Activated CD8-positive, alpha-beta T cell treated with anti-CD3 and anti-CD28 coated beads for 36 hours (primary cell): ENCODE results near the gene MUC22. TPM values are rescaled to one million over a fixed set of nuclear protein-coding genes. Genes with fewer than 3 reads are reported as not detected.
"Not testable (repeated sequence)": the region's sequence is repeated elsewhere in the genome, so short reads cannot be mapped to it uniquely, and the experiment has no call there.

Experiments
- ATAC-seq: fragments of 200-7000 bp; cut with Tn5 transposase; one replicate; pipeline ENCODE4 v1.10.0; 2021; ENCODE audit warnings: mild to moderate bottlenecking, moderate library complexity
- CTCF ChIA-PET: fragments of 350-600 bp; sonication (Branson Sonifier 250); formaldehyde crosslinking; loops from one replicate; lab custom pipeline; 2021; ENCODE audit warnings: antibody characterized with exemption; lab: Charles Lee
- POLR2A ChIA-PET: fragments of 350-600 bp; sonication (Branson Sonifier 250); formaldehyde crosslinking; loops from one replicate; lab custom pipeline; 2021; ENCODE audit warnings: antibody characterized with exemption; lab: Charles Lee
- DNase-seq: peaks from one replicate; pipeline ENCODE4 v3.0.0-alpha.2; 2020
- H3K27ac Mint-ChIP-seq: one replicate; pipeline ENCODE4 v1.8.0; 2021; ENCODE audit warnings: mild to moderate bottlenecking, mixed read lengths
- H3K27me3 Mint-ChIP-seq: one replicate; pipeline ENCODE4 v1.8.0; 2021; ENCODE audit warnings: mixed read lengths
- H3K36me3 Mint-ChIP-seq: one replicate; pipeline ENCODE4 v1.8.0; 2021; ENCODE audit warnings: low read depth, mixed read lengths
- H3K4me1 Mint-ChIP-seq: one replicate; pipeline ENCODE4 v1.8.0; 2021; ENCODE audit warnings: low read depth, mixed read lengths
- H3K4me3 Mint-ChIP-seq: one replicate; pipeline ENCODE4 v1.8.0; 2021; ENCODE audit warnings: mild to moderate bottlenecking, moderate library complexity, mixed read lengths
- H3K9me3 Mint-ChIP-seq: one replicate; pipeline ENCODE4 v1.8.0; 2021; ENCODE audit warnings: mixed read lengths
- CTCF ChIP-seq: fragments of 200-600 bp; IDR thresholded peaks from one replicate; pipeline ENCODE4 v1.8.0; 2022; ENCODE audit warnings: antibody characterized with exemption, mild to moderate bottlenecking
- intact Hi-C: fragments of 100-400 bp; cut with micrococcal nuclease; formaldehyde crosslinking; loops from one replicate; pipeline ENCODE4 v1.10.0; 2022
- total RNA-seq, 2 experiments: library from RNA; stranded (reverse); gene quantifications; one replicate each; pipeline ENCODE4 v1.2.3, GENCODE V29; 2021

Gene MUC22
- total RNA-seq, 2 experiments from 2014 or later: not detected

DNA sequence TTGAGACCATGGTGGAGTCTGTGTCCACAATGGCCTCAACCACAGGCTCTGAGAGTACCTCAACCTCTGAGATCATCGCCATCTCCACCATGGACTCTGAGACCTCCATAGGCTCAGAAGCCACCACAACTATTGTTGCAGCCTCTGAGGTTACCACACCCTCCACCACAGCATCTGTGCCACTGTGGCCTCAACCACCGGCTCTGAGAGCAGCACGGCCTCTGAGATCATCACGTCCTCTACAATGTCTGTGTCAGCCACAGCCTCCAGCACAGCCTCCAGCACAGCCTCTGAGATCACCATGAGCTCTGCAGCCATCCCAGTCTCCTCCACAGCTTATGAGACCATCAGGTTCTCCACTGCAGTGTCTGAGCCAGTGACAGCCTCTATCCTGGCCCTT lies 46.2 kb upstream of the MUC22 start:
- Mint-ChIP-seq H3K9me3 (no peaks in the 10 kb centered on the region), H3K27me3 (peaks cover 20% of the 10 kb centered on the region), H3K36me3 (no peaks in the 10 kb centered on the region), H3K4me3 (no peak overlapping the region), H3K4me1 (peaks cover 9% of the 10 kb centered on the region), H3K27ac (no peak overlapping the region)
- no peak for TF ChIP-seq CTCF
- intact Hi-C loops: no loop called here
- DNase-seq (peak; percentile 45), ATAC-seq (peak; percentile 51)
- ChIA-PET POLR2A (no interaction called here), CTCF (no interaction called here)

GRCh38 chr6:30965140-30965601 lies 45.1 kb upstream of the MUC22 start:
- H3K27ac Mint-ChIP-seq: no peak overlapping the region
- peaks cover 16% of the 10 kb centered on the region for H3K27me3 Mint-ChIP-seq
- CTCF ChIA-PET: no interaction called here
- peak; percentile 8 for DNase-seq
- intact Hi-C loops: no loop called here
- POLR2A ChIA-PET: no interaction called here
- H3K36me3 Mint-ChIP-seq: no peaks in the 10 kb centered on the region
- H3K9me3 Mint-ChIP-seq: no peaks in the 10 kb centered on the region
- no peak for TF ChIP-seq CTCF
- peak; percentile 42 for ATAC-seq
- no peak overlapping the region for H3K4me3 Mint-ChIP-seq
- H3K4me1 Mint-ChIP-seq: peaks cover 9% of the 10 kb centered on the region

GRCh38 chr6:30966154-30966553 lies 44.1 kb upstream of the MUC22 start:
- TF ChIP-seq CTCF: no peak
- Mint-ChIP-seq H3K27ac (no peak overlapping the region), H3K4me3 (no peak overlapping the region), H3K27me3 (peaks cover 16% of the 10 kb centered on the region), H3K9me3 (no peaks in the 10 kb centered on the region), H3K4me1 (peaks cover 9% of the 10 kb centered on the region), H3K36me3 (no peaks in the 10 kb centered on the region)
- ATAC-seq: no peak
- CTCF ChIA-PET: no interaction called here
- intact Hi-C loops: no loop called here
- POLR2A ChIA-PET: no interaction called here
- no peak for DNase-seq

DNA sequence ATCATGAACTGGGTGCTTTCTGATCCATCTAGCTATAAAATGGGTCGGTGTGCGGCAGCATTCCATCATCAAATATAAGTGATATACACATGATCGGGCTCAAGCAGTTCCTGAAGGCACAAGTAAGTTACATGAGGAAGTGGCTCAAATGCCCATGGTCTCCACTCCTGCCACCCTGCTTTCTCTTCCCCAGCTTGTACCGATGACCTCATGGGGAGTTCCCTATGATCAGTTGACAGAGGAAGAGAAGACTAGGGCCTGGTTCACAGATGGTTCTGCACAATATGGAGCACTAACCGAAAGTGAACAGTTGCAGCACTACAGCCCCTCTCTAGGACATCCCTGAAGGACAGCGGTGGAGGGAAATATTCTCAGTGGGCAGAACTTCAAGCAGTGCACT lies 41.1 kb upstream of the MUC22 start:
- CTCF ChIA-PET: interaction anchor here (1.1 kb wide), 1 partner anchor 96 kb away, joined by 3 read pairs; no protein-coding TSS in a partner anchor
- H3K36me3 Mint-ChIP-seq, intact Hi-C loops, DNase-seq, POLR2A ChIA-PET, H3K4me1 Mint-ChIP-seq, ATAC-seq, H3K4me3 Mint-ChIP-seq, H3K27ac Mint-ChIP-seq, H3K9me3 Mint-ChIP-seq: not testable (repeated sequence)
- H3K27me3 Mint-ChIP-seq: peaks cover 12% of the 10 kb centered on the region

DNA sequence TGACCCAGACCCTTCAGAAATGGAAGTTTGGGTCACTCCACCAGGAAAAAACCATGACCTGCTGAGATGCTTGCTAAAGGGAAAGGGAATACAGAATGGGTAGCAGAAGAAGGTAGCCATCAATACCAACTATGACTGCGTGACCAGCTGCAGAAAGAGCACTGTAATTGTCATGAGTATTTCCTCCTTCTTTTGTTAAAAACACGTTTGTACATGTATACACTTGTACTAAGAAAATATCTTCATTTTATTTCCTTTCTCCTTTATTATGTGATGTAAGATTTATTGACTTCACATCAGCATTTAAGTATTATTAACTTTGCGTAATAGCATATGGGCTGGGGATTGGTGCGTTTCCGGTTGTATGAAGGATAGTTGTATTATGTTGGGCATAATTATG lies 39.3 kb upstream of the MUC22 start:
- Mint-ChIP-seq H3K27me3 (peaks cover 5% of the 10 kb centered on the region), H3K9me3 (no peaks in the 10 kb centered on the region), H3K36me3 (no peaks in the 10 kb centered on the region), H3K4me3 (no peak overlapping the region), H3K27ac (no peak overlapping the region), H3K4me1 (no peaks in the 10 kb centered on the region)
- DNase-seq (no peak), ATAC-seq (no peak)
- intact Hi-C loops: no loop called here
- ChIA-PET POLR2A (no interaction called here), CTCF (no interaction called here)
- TF ChIP-seq CTCF: no peak
